K562 (cell line): ENCODE measurements around the gene PREX1.

Source experiments
- EZH2 ChIP-seq: IDR thresholded peaks from 2 replicates; pipeline ENCODE4 v1.6.1; 2012; ENCODE audit warnings: low read depth, mild to moderate bottlenecking, inconsistent platforms, low read length, borderline replicate concordance
- GATA2 ChIP-seq: sonication (generic); formaldehyde crosslinking; IDR thresholded peaks from 2 replicates; pipeline ENCODE4 v1.4.0; 2020; ENCODE audit warnings: mild to moderate bottlenecking, missing genetic modification reagents
- HMG20B ChIP-seq: fragments of 250-450 bp; sonication (Bioruptor Pico); IDR thresholded peaks from 2 replicates; pipeline ENCODE4 v1.5.0; 2021; ENCODE audit warnings: mild to moderate bottlenecking
- HNRNPK ChIP-seq: fragments of 200-400 bp; formaldehyde crosslinking; IDR thresholded peaks from one replicate; pipeline ENCODE4 v1.6.1; 2018; ENCODE audit warnings: mild to moderate bottlenecking, low read depth, low read length; ENCODE audit not compliant: poor library complexity, severe bottlenecking
- JUN ChIP-seq, 2 experiments: sonication (generic) in 1 of 2; formaldehyde crosslinking in 1 of 2; IDR thresholded peaks; 2 replicates each; pipeline versions ENCODE4 v1.6.1 to v1.8.0; 2012 to 2022; ENCODE audit warnings: borderline replicate concordance in 2 of 2, mild to moderate bottlenecking in 2 of 2, improper control_type of control experiment in 1 of 2, low read depth in 1 of 2, low read length in 1 of 2, missing genetic modification reagents in 1 of 2
- PHB ChIP-seq: fragments of 250-450 bp; sonication (Bioruptor Pico); IDR thresholded peaks from 2 replicates; pipeline ENCODE4 v1.5.0; 2021
- POLR2AphosphoS5 ChIP-seq: IDR thresholded peaks from 2 replicates; pipeline ENCODE4 v1.6.1; 2011; ENCODE audit warnings: mild to moderate bottlenecking, low read depth, low read length, moderate library complexity; ENCODE audit not compliant: control insufficient read depth, insufficient read depth
- RBM34 ChIP-seq: fragments of 200-400 bp; formaldehyde crosslinking; IDR thresholded peaks from 2 replicates; pipeline ENCODE4 v1.6.1; 2018; ENCODE audit warnings: low read length, borderline replicate concordance; ENCODE audit not compliant: insufficient read depth
- SRF ChIP-seq, 2 experiments: fragments of 250-450, 450-650 bp in 1 of 2; sonication (Bioruptor Pico) in 1 of 2; sonication (generic) in 1 of 2; formaldehyde crosslinking; IDR thresholded peaks; 2 replicates each; pipeline versions ENCODE4 v1.5.0 to v1.5.1; 2020 to 2022; ENCODE audit warnings: mild to moderate bottlenecking in 1 of 2, missing genetic modification reagents in 1 of 2
- TRIM24 ChIP-seq, 2 experiments: fragments of 450-650 bp; IDR thresholded peaks; 2 replicates each; pipeline ENCODE4 v1.6.1; 2016

DNA sequence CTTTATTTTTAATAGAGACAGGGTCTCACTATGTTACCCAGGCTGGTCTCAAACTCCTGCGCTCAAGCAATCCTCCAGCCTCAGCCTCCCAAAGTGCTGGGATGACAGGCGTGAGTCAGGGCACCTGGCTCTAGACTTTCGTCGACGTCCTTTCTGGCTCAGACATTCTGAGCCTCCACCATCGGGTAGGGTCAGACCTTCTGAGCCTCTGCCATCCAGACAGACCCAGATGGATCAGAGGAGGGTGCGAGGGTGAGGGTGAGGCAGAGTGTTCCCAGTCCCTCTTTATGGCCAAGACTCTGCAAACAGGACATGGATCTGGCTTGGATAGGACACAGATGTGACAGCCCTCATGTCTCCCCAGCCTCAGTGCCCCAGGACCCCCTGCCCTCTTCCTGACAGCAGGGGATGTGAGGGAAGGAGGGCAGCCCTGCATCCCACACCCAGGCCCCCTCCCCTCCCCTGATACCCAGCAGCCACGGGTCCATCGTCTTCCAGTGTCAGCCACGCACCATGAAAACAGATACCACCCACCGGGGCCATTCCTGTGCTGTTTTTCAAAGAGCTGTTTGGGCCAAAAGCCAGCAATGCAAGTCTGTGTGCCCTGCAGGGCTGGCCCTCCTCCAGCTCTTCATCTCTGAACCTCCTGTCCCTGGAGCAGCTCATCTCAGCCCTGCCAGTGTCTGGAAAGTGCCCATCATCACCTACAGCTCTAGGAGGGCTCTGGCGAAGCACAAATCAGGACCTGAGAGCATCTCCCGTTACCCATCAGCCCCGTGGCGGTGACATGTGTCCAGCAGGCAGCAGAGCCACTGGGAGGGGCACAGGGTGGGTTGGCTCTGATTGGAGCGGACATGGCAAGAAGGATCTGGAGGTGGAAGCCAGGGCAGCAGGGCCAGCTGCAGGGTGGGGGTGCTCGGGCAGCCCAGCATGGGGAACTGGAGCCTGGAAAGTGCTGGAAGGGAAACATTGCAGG, 208.4 kb downstream of the PREX1 start:
- TF ChIP-seq TRIM24 (IDR thresholded peaks at IDR 0.05) = no peak
- TF ChIP-seq HNRNPK = no peak
- no peak for TF ChIP-seq GATA2 (CRISPR knock-in tag)
- TF ChIP-seq RBM34 = no peak
- no peak for TF ChIP-seq JUN (IDR thresholded peaks at IDR 0.05; ENCODE audit: borderline replicate concordance, low read depth, low read length)
- TF ChIP-seq JUN (CRISPR knock-in tag; IDR thresholded peaks at IDR 0.05; ENCODE audit: borderline replicate concordance) = no peak
- no peak for TF ChIP-seq PHB
- no peak for TF ChIP-seq HMG20B
- no peak for TF ChIP-seq EZH2
- TF ChIP-seq POLR2AphosphoS5 = no peak
- TF ChIP-seq SRF (CRISPR knock-in tag; IDR thresholded peaks at IDR 0.05) = no peak
